HG02981 (cell line): Measurements from ENCODE around the gene SIK3.

ENCODE experiments used
- ATAC-seq: cut with Tn5 transposase; IDR thresholded peaks from one replicate; pipeline ENCODE4 v1.9.1; 2021; ENCODE audit warnings: mild to moderate bottlenecking, moderate library complexity; ENCODE audit not compliant: unreplicated experiment

Gene SIK3

DNA sequence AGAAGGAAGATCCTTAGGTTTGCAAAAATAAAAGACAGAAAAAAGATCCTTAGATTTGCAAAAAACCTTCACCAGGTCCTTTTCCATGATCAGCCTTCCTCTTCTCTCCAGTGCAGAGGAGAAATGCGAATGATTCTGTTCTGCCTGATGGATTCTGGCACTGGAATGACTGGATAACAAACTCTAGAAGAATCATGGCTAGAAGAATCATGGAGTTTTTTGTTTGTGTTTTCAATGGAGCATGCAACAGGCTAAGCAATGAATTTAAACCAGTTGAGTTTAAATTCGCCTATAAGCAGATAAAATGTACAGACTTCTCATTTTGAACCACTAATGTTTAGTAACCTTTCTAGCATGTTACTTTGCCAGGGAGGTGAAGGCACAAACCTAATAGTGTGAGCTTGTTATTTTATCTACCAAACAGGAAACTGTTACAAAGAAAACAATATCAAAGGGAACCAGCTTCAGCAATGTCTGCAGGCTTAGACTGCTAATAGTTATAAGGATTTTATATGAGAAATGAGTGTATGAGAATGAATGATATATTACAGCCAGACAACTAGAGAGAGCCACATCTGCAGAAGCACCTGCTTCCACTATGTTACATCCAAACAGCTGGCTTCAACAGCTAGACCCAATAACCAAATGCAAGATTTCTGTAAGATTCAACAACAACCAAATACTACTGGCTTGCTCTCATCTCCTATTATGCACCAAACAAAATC, 196.1 kb downstream of the SIK3 start:
- no peak for ATAC-seq

DNA sequence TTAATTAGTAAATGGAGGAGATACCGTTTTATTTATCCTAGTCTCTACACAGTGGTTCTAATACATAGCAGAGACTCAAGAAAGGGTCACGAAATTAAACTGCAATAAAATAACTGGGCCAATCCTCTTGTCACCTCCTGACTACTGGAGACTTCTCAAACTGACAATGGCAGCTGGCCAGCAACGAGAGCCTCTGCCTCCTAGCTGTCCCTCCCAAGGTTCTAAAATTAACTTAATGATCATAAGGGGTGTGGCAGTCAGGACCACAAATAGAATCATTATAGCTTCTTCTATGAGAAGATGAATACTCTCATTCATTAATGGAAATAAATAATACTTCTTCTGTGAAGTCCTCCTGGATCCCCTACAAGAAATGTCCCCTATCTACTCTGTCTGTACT, 197.0 kb downstream of the SIK3 start:
- no peak for ATAC-seq

DNA sequence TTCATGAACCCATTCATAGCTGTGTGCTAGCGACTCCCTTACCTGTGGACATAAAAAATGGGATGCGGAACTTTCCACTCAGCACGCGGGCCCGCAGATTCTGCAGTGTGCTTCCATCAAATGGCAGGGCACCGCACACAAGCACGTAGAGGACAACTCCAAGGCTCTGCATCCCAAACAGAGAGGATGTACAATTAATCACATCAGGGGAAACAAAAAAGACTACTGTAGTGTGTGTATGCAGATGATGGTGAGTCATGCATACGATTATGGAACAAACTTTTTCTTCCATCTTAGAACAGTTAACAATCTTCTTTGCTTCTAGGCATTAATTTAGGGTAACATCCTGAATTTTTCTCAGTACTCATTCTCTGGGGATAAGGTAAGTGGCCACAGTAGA, 202.0 kb downstream of the SIK3 start:
- ATAC-seq = no peak

DNA sequence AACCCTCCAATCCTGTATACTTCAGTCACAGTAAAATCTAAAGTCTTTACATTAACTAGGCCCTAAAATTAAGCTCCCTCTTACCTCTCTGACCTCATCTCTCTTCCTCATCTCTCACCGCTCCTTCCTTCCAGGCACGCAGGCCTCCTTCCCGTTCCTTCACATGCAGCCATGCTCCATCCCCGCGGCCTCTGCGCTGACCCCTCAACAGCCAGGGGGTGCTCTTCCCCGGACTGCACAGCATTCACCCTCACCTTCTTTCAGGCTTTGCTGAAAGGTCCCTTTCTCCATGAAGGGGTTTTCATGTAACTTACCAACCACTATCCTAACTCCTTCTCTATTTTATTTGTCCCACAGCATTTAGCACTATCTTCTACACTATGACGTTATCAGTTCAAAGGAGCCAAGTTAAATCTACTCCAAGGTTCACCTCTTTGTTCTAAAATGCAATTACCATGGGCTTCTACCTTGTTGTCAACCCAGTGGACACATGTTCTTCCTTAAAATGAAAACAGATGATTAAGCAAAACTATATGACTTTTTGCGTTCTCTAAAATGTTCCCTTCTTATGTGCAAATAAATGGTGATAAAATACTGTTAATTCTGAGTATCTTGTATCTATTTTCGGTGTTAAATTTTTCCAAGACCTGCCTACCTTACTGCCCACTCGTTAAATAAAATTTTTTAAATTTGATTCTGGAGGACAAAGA, 203.0 kb downstream of the SIK3 start:
- ATAC-seq = no peak

DNA sequence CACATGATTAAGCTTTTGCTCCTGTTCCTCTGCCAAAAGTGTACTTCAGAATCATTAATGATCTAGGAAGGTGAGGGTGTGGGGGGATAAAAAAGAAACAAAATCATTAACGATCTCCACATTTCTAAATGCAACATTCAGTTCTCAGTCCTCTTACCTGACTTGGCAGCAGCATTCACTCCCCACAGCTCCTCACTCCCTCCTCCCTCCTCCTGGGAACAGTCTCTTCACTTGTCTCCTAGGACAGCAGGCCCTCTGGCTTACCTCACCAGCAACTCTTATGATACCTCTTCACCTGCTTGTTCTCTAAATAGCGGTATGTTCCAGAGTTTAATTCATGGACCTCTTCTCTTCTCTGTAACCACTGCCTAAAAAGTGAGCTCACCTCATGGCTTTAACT, 204.3 kb downstream of the SIK3 start:
- ATAC-seq = no peak

DNA sequence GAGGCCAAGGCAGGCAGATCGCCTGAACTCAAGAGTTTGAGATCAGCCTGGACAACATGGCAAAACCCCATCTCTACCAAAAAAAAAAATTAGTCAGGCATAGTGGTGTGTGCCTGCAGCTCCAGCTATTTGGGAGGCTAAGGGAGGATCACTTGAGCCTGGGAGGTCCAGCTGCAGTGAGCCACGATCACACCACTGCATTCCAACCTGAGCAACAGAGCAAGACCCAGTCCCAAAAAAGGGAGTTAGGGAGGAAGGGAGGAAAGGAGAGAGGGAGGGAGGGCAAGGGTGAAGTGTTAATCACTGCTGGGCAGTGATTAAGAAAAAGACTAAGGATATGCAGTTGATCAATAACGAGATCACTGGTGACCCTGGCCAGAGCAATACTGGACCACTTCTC, 204.8 kb downstream of the SIK3 start:
- ATAC-seq = no peak

DNA sequence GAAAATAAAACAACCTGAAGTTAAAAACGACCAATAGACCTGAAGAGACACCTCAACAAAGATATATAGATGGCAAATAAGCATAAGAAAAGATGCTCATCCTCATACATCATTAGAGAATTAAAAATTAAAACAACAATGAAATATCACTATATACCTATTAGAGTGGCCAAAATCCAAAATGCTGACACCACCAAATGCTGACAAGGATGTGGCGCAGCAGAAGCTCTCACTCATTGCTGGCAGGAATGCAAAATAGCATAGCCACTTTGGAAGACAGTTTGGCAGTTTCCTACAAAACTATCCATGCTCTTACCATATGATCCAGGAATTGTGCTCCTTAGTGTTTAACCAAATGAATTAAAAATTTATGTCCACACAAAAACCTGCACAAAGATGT, 205.9 kb downstream of the SIK3 start:
- no peak for ATAC-seq

DNA sequence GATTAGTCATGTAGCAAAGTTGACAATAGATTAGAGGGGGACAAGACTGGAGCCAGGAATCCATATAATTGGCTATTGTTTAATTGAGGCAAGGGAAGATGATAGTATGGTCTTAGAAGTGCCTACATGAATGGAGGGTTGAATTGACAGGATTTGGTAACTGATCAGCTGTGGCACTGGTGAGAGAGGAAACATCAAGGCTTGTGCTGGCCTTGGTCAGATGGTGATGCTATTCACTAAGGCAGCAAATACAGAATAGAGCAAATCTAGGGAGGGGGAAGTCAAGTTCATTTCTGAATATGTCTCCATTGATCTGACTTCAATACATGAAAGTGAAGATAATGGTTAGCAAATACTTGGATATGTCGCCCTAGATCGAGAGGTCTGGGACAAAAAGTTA, 206.5 kb downstream of the SIK3 start:
- ATAC-seq = no peak

DNA sequence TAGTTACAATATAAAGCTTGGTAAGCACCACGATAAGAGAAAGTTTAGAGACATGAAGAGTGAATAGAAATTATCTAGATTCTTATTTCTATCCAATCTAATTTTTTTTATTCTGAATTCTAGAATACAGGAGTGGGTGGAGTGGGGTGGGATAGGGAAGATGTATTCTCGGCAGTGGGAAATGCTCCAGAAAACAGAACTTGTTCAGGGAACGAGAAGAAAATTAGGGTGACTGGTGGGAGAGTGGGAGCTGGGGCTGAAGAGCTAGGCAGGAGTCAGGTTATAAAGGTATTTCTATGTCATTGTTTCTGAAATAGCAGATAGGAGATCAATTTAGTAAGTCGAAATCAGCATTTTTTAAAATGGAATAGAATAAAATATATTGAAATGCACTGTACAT, 207.6 kb downstream of the SIK3 start:
- no peak for ATAC-seq

DNA sequence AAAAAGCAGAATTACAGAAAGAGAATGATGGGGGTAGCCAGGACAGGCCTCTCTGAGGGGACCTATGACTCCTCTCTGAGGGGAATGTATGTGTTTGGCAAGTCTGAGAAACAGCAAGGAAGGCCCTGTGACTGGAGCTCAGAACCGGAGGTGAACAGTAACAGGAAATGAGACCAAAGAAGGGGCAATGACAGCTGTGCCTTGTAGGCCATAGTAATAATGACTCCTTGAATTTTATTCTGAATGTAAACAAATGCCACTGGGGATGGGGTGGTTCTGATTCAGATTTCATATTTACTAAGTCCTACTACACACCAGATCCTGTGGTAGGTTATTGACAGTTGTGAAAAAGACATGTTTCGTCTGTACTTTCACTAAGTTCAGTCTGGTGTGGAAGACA, 208.0 kb downstream of the SIK3 start:
- peak; percentile 78 for ATAC-seq

DNA sequence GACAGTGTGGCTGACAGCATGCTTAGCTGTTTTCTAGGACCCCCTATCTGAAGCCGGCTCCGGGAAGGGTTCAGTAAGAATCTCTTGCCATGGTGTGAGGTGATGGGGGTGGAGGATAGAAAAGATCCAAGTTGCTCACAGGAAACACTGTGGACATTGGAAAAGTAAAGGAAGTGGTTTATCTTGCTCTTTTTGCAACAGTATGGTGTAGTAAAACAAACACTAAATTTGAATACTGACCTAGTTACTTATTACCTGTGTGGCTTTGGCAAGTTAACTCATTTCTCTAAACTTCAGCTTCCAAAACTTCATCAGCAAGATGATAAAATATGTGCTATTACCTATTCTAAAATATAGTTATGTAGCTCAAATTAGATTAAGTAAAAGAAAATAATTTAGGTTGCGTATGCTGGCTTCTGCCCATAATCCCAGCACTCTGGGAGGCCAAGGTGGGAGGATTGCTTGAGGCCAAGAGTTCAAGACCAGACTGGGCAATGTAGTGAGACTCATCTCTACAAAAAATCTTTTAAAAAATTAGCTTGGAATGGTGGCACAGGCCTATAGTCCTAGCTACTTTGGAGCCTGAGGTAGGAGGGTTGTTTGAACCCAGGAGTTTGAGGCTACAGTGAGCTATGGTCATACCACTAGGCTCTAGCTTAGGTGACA, 209.2 kb downstream of the SIK3 start:
- ATAC-seq = no peak

DNA sequence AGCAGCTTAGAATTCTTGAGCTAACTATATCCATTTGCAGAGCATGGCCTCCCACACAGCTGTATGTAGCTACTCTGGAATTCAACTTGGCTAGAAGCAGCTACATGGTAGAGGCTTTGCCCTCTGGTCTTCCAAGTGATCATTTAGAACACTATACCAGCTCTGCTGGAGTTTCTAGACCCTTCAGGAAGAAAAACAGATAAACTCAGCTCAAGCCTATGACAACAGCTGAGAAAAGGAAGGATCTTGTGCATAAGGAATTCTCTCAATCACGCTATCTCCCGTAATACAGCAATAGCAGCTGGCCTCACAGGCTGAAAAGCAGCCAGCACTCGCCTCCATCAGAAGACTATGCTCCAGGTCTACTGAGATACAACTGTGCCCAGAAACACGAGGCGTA, 210.2 kb downstream of the SIK3 start:
- ATAC-seq = no peak

DNA sequence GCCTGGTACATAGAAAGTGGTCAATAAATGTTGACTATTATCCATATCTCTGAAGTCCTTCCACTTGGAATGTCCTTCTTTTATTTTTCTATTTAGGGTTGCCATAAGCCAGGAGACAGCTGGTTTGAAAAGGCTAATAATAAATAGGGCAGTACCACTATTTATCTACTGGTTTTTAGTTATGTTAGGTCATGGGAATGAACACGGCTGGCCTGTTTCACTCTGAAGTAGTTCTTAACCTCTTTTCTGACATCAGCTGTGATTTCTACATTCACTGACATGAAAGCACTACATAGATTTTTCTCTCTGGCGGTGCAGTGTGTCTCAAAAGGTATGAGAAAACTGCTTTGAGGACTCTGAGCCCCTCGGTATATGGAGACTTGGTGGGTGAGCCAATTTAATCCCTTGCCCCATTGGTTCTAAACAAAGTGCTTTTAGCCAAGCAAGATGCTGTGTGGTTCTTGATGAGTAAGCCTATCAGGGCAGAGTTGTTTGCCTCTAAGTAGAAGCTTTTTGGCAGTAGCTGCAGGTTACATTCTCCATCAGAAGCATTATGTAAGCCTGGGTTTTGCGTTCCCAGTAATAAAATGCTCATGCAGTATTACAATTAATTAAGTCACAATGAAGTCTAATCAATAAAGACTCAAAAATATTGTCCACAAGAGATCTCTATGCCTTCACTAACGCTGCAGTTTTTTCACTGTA, 212.1 kb downstream of the SIK3 start:
- no peak for ATAC-seq

DNA sequence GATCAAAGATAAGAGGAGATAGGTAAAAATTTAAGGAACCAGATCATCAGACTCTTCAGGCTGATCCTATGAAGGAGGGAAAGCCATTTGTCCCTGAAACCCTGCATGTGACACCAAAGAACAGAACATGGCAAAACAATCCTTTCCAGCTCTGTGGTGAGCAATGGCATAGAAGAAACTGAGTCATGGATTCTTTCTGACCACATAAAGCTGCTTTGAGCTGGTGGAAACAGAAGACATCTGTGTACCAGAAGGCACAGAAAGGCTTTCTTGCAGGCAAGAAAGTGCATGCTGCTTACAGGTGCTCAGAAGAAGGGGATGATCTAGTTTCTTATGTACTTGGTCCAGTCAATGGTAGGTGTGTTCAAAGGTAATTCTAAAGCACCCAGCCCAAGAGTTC, 215.8 kb downstream of the SIK3 start:
- ATAC-seq = no peak

DNA sequence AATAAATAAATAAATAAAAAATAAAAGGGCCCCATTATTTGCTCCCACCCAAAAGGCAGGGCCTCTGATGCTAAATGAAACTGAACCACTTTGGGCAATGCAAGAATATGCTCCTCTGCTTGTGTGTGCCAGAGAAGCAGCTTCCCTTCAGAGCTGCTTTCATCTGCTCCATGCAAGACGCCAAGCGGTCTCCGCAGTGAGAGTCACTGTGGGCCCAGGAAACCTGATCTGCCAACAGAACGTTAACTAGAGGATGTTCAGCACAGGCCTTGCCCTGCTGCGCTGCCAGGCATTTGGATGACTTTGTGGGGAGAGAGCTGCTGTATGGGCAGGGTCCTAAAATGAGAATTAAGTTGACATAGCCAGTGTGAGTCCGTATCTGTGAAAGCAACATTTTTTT, 217.1 kb downstream of the SIK3 start:
- no peak for ATAC-seq

DNA sequence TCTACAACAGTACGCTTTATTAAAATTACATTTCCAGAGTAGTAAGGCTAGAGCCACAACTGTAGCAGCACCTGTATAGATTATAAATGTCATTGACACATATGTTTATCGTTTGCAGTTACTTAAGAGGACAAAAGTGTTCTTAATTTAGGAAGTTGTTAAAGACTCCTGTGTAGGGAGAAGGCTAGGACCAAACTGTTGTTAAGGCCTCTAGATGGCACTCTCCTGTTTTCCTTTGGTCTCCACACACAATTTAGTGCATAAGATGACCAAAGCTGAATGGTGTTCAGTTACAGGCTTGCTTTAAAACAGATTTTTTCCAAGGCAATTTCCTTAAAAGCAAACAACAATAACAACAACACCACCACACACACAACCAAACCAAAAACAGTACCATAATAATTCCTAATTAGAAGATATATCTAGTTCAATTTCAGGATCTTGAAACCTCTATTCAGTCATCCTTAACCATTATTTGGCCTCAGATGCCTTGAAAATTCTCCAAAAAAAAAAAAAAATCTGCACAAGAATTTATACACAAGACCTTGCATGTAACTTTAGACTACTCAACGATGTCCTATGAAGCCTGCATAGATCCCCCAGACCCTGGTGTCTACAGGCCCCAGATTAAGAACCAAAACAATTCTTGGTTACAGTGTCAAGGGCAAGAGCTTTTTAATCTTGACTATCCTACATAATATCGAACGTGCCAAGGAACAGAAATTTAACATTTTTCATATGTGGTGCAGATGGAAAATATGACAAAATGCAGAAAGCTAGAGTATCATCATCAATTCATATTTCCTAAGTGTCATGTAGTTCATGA, 218.2 kb downstream of the SIK3 start:
- ATAC-seq = no peak

DNA sequence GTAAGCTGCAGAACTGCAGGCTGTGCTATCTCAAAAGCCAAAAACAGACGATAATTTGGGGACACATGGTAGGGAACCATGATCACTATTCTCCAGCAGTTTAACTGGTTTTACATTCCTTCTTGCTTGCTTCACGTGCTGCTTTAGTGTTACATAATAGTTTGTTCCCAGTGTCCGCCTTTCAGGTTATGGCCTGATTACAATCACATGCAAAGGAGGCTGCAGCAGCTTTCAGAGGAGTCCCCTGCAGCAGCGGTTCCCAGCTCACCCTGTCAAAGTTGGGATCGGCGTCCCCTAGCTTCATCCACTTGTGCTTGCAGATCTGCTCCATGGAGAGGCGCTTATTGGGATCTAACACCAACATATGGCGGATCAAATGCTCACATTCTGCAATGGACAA, 221.6 kb downstream of the SIK3 start:
- ATAC-seq = no peak

DNA sequence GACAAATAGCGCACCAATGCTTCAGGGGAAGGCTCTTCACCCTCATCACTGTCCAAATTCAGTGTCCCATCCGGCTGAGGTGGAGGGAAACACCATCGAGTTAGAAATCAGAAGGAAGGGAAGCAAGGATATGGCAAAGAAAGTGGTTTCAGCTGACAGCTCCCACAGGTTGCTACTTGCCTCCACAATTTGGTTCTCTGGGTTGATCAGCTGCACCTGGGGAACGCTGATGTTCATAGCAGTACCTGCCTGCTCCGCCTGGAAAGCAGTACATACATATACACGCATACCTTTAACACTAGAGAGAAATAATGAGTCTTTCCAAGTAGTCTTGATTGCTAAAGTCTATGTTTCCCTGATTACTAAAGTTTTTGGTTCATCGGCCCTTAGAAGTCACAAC, 223.0 kb downstream of the SIK3 start:
- ATAC-seq = no peak

DNA sequence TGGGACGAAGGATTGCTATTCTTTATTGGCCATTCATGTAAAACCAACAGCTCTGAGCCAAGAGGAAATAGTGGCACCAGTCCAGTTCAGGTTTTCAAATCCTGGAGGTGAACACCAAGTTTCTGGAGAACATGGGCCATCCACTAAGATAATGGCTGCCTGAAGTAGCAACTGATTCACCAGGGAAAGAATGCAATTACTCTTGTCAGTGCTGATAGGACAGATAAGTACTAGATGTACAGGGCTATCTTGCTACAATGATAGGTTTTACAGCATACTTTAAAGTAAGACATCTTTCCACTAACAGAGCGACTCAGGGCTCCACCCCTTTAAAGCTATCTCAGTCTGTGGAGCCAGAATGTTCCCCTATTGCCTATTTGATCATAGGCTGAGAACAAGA, 224.0 kb downstream of the SIK3 start:
- no peak for ATAC-seq

DNA sequence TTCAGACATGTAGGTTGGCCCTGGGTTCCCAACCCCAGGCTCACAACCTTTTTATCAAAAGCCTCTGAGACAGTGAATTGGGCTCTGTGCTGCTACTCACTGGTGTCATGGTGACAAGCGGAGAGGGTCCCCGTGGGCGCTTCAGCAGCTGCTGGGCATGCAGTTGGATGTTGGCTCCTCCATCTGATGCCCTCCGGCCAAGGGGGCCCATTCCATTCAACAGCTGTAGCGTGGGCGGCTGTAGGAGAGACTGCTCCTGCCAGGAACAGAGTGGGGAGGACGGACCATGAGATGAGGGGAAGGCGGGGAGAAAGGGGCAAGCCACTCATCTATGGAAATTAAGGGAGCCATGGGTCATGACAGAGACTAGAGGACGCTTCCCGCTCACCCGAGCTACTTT, 224.8 kb downstream of the SIK3 start:
- ATAC-seq = no peak

DNA sequence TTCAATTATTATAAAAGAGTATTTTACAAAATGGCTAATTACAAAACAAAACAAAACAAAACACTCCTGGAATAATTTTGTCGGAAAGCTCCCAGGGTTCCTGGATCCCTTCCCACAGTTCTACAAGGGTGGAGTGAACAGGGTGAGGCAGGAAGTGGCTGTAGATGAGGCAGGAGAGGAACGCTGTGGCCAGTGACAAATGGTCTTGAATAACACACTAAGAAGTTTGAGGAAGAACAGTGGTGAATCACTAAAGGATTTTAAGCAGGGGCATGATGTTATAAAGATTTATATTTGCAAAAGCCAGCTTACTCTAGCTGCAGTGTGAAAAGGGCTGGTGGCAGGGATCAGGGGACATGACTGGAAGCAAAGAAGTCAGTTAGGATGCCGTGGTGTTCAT, 227.0 kb downstream of the SIK3 start:
- no peak for ATAC-seq
